Neuronal stem cell (in vitro differentiated cells): ENCODE measurements around the gene EFCAB11.

Experiments
- DNase-seq: peaks from one replicate; pipeline ENCODE4 v3.0.0-alpha.2; 2013; ENCODE audit warnings: low spot score
- H2AFZ ChIP-seq: one replicate; pipeline ENCODE4 v1.6.1; 2013; ENCODE audit warnings: mild to moderate bottlenecking, low read length, inconsistent platforms
- H2AK5ac ChIP-seq: 2 replicates; pipeline ENCODE4 v1.6.1; 2013; ENCODE audit warnings: low read depth, mild to moderate bottlenecking, inconsistent platforms, low read length, moderate library complexity, mixed read lengths
- H2BK120ac ChIP-seq: 2 replicates; pipeline ENCODE4 v1.6.1; 2013; ENCODE audit warnings: low read depth, mild to moderate bottlenecking, inconsistent platforms, low read length, moderate library complexity, mixed read lengths
- H2BK12ac ChIP-seq: one replicate; pipeline ENCODE4 v1.6.1; 2013; ENCODE audit warnings: low read length, inconsistent platforms
- H2BK15ac ChIP-seq: 2 replicates; pipeline ENCODE4 v1.6.1; 2013; ENCODE audit warnings: mild to moderate bottlenecking, low read length, inconsistent platforms, mixed read lengths
- H2BK5ac ChIP-seq: one replicate; pipeline ENCODE4 v1.6.1; 2013; ENCODE audit warnings: inconsistent platforms, mild to moderate bottlenecking, low read length, moderate library complexity
- H3K14ac ChIP-seq: one replicate; pipeline ENCODE4 v1.6.1; 2013; ENCODE audit warnings: low read length, inconsistent platforms
- H3K18ac ChIP-seq: 2 replicates; pipeline ENCODE4 v1.6.1; 2013; ENCODE audit warnings: low read length, inconsistent platforms
- H3K23ac ChIP-seq: 2 replicates; pipeline ENCODE4 v1.6.1; 2013; ENCODE audit warnings: low read depth, mild to moderate bottlenecking, mixed read lengths, low read length, inconsistent platforms; ENCODE audit not compliant: poor library complexity
- H3K27ac ChIP-seq: replicated peaks from 3 replicates; pipeline ENCODE4 v1.5.1; 2013; ENCODE audit warnings: low read length, inconsistent platforms
- H3K27me3 ChIP-seq, 3 experiments: 2 replicates each; pipeline ENCODE4 v1.6.1; 2013; ENCODE audit warnings: low read length in 3 of 3, mild to moderate bottlenecking in 2 of 3, inconsistent platforms in 1 of 3, low read depth in 1 of 3, mixed read lengths in 1 of 3, moderate library complexity in 1 of 3; ENCODE audit not compliant: control insufficient read depth in 3 of 3, insufficient read depth in 3 of 3
- H3K36me3 ChIP-seq, 2 donors: replicated peaks in 1 of 2; 2 replicates each; pipeline ENCODE4 v1.6.1; 2013; ENCODE audit warnings: low read length in 2 of 2; ENCODE audit not compliant: control insufficient read depth in 2 of 2, insufficient read depth in 2 of 2
- H3K4ac ChIP-seq: 2 replicates; pipeline ENCODE4 v1.6.1; 2013; ENCODE audit warnings: inconsistent platforms, mild to moderate bottlenecking, low read length, moderate library complexity
- H3K4me1 ChIP-seq, 2 donors: 1 replicate in 1 of 2; 2 replicates in 1 of 2; pipeline ENCODE4 v1.6.1; 2013; ENCODE audit warnings: low read length in 2 of 2, low read depth in 1 of 2; ENCODE audit not compliant: control insufficient read depth in 2 of 2, insufficient read depth in 1 of 2
- H3K4me2 ChIP-seq: one replicate; pipeline ENCODE4 v1.6.1; 2013; ENCODE audit warnings: mild to moderate bottlenecking, low read length, inconsistent platforms; ENCODE audit not compliant: insufficient read depth, poor library complexity, severe bottlenecking
- H3K4me3 ChIP-seq, 2 donors: 2 replicates each; pipeline ENCODE4 v1.5.1; 2013; ENCODE audit warnings: low read length in 2 of 2, mild to moderate bottlenecking in 2 of 2, inconsistent platforms in 1 of 2, moderate library complexity in 1 of 2
- H3K79me1 ChIP-seq: one replicate; pipeline ENCODE4 v1.6.1; 2013; ENCODE audit warnings: low read depth, mild to moderate bottlenecking, inconsistent platforms, low read length, moderate library complexity
- H3K9ac ChIP-seq: one replicate; pipeline ENCODE4 v1.6.1; 2013; ENCODE audit warnings: mild to moderate bottlenecking, low read depth, low read length, inconsistent platforms; ENCODE audit not compliant: poor library complexity
- H3K9me3 ChIP-seq, 2 donors: replicated peaks in 1 of 2; 2 replicates each; pipeline versions ENCODE3 to v1.6.1; 2013; ENCODE audit warnings: low read length in 2 of 2, mild to moderate bottlenecking in 2 of 2, inconsistent platforms in 1 of 2, low read depth in 1 of 2, mixed read lengths in 1 of 2, moderate library complexity in 1 of 2; ENCODE audit not compliant: control insufficient read depth in 2 of 2, insufficient read depth in 1 of 2
- H4K8ac ChIP-seq: one replicate; pipeline ENCODE4 v1.6.1; 2013; ENCODE audit warnings: low read depth, mild to moderate bottlenecking, inconsistent platforms, low read length, moderate library complexity
- H4K91ac ChIP-seq: one replicate; pipeline ENCODE4 v1.6.1; 2013; ENCODE audit warnings: low read length, low read depth, mild to moderate bottlenecking, inconsistent platforms; ENCODE audit not compliant: poor library complexity
- WGBS, 2 donors: extraction: QIAGEN DNeasy Blood & Tissue Kit; methylation state at CpG; one replicate each; pipeline ENCODE4 v1.1.7; 2013; ENCODE audit warnings: missing lambda C conversion rate in 2 of 2, mixed read lengths in 1 of 2; ENCODE audit not compliant: insufficient read length in 2 of 2, insufficient replicate concordance in 1 of 2; ENCODE audit errors: extremely low coverage in 2 of 2; 5-methylcytosine and 5-hydroxymethylcytosine counted together

Gene EFCAB11

DNA sequence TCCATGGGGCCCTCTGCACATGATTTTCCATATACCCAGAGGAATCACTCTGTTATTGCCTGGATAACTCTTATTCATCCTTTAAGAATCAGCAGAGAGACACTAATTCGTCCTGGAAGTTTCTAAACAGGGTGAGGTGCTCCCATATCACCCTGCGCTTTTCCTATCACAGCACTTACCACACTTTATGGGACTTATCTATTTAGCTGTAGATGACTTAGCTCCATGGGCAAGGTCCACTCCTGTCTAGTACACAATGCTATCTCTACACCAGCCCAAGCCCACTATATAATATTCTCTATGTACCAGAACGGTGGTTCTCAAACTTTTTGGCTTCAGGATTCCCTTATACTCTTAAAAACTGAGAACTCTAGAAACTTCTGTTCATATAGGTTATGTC, 111.7 kb downstream of the EFCAB11 start:
- no peak overlapping the region for H2BK15ac ChIP-seq
- no peak overlapping the region for H2BK5ac ChIP-seq
- no peak overlapping the region for H3K9ac ChIP-seq
- no peak overlapping the region for H3K27ac ChIP-seq
- H2AK5ac ChIP-seq = no peak overlapping the region
- H3K9me3 ChIP-seq = peaks cover 0 to 2% of the 10 kb centered on the region in 2 donors
- no peak overlapping the region for H2AFZ ChIP-seq
- no peak overlapping the region for H3K18ac ChIP-seq
- H3K27me3 ChIP-seq = no peaks in the 10 kb centered on the region
- no peak for DNase-seq
- H3K4me3 ChIP-seq = no peak overlapping the region
- H3K23ac ChIP-seq = no peak overlapping the region
- no peaks in the 10 kb centered on the region for H3K36me3 ChIP-seq
- no peak overlapping the region for H3K4ac ChIP-seq
- no peaks in the 10 kb centered on the region for H3K79me1 ChIP-seq
- no peak overlapping the region for H2BK120ac ChIP-seq
- H3K4me2 ChIP-seq = no peak overlapping the region
- H3K4me1 ChIP-seq = peaks cover 0 to 7% of the 10 kb centered on the region in 2 donors
- no peak overlapping the region for H2BK12ac ChIP-seq
- WGBS, 2 donors = no CpG with 5 or more reads among the region's 3 CpGs
- H4K91ac ChIP-seq = no peak overlapping the region
- H4K8ac ChIP-seq = no peak overlapping the region
- H3K14ac ChIP-seq = no peak overlapping the region

DNA sequence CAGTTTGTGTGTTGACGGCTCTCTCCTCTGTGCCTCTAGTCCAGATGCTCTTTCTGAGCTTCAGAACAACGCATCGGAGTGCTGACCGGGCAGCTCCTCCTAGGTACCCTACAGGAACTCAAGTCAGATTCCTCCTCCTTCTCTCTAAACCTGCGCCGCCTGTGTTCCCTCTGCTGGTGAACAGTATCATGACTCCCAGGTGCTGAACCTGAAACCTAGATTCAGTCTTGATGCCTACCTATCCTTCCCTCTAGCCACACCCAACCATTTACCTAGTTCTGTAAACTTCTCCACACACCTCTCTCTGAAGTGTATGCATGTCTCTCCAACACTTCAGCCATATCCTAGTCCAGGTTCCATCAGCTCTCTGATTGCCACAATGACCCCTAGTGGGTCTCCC, 112.7 kb downstream of the EFCAB11 start:
- DNase-seq = no peak
- Histone ChIP-seq H2BK15ac (no peak overlapping the region), H2AK5ac (no peak overlapping the region), H3K27ac (no peak overlapping the region), H3K36me3 (no peaks in the 10 kb centered on the region), H2AFZ (no peak overlapping the region), H3K23ac (no peak overlapping the region), H4K91ac (no peak overlapping the region), H3K27me3 (no peaks in the 10 kb centered on the region), H3K4me3 (no peak overlapping the region), H3K18ac (no peak overlapping the region), H2BK12ac (no peak overlapping the region), H3K9ac (no peak overlapping the region), H2BK5ac (no peak overlapping the region), H4K8ac (no peak overlapping the region), H3K4ac (no peak overlapping the region), H3K9me3 (peaks cover 0 to 2% of the 10 kb centered on the region in 2 donors), H3K79me1 (no peaks in the 10 kb centered on the region), H3K4me1 (peaks cover 0 to 7% of the 10 kb centered on the region in 2 donors), H3K14ac (no peak overlapping the region), H2BK120ac (no peak overlapping the region), H3K4me2 (no peak overlapping the region)
- WGBS, 2 donors = no CpG with 5 or more reads among the region's 6 CpGs

DNA sequence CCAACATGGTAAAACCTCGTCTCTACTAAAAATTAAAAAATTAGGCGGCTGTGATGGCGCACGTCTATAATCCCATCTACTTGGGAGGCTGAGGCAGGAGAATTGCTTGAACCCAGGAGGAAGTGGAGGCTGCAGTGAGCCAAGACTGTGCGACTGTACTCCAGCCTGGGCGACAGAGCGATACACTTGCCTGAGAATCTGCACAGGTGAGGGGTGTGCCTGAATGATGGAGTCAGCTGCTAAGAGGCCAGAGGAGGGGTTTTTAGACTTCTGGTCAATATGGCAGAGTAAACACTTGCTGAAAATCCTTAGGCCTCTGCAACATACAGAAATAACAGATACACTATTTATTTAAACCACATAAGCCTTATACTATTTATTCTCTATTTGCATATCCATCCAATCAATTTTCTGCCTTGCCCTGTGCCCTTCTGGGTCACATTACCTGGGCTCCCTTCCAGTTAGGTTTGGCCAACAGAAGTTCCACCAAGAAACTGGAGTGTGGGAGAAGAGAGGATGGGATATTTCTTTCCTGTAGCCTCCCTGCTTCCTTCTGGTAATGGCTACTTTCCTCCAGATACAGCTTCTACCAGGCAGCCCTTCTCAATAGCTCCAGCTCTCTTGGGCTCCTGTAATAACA, 117.6 kb downstream of the EFCAB11 start:
- Histone ChIP-seq H2BK120ac (no peak overlapping the region), H3K79me1 (no peaks in the 10 kb centered on the region), H3K9me3 (peaks cover 0 to 2% of the 10 kb centered on the region in 2 donors), H2BK15ac (no peak overlapping the region), H2BK5ac (no peak overlapping the region), H3K36me3 (no peaks in the 10 kb centered on the region), H3K27ac (no peak overlapping the region), H2AFZ (no peak overlapping the region), H3K4me1 (peaks cover 0 to 12% of the 10 kb centered on the region in 2 donors), H3K27me3 (no peaks in the 10 kb centered on the region), H3K18ac (no peak overlapping the region), H2AK5ac (no peak overlapping the region), H4K91ac (no peak overlapping the region), H3K4ac (no peak overlapping the region), H3K4me3 (no peak overlapping the region), H4K8ac (no peak overlapping the region), H3K4me2 (no peak overlapping the region), H2BK12ac (no peak overlapping the region), H3K9ac (no peak overlapping the region), H3K14ac (no peak overlapping the region), H3K23ac (no peak overlapping the region)
- no CpG with 5 or more reads among the region's 7 CpGs for WGBS, 2 donors
- DNase-seq = no peak

DNA sequence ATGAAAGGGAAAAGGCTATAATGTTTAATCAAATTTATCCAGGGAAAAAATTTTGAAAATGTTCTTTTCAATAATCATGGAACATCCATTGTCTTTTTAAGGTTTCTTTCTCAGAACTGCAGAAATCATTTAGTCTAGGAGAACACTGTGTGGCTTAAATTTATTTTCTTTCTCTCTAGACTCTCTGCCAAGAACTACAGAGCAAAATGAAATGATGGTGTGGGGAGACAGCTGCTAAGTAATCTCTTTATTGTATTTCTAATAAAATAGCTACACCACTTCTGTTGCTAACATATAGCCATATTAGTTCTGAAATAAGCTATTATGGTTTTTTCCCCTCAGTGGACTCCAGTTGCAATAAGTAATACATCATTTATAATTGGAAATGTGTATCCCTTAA, 120.9 kb downstream of the EFCAB11 start:
- Histone ChIP-seq H3K4me3 (no peak overlapping the region), H3K27me3 (no peaks in the 10 kb centered on the region), H3K4me2 (no peak overlapping the region), H2BK5ac (no peak overlapping the region), H3K4me1 (peaks cover 0 to 6% of the 10 kb centered on the region in 2 donors), H2BK120ac (no peak overlapping the region), H2BK15ac (no peak overlapping the region), H3K14ac (no peak overlapping the region), H3K4ac (no peak overlapping the region), H4K91ac (no peak overlapping the region), H3K23ac (no peak overlapping the region), H3K79me1 (no peaks in the 10 kb centered on the region), H3K18ac (no peak overlapping the region), H4K8ac (no peak overlapping the region), H2BK12ac (no peak overlapping the region), H3K36me3 (no peaks in the 10 kb centered on the region), H2AK5ac (no peak overlapping the region), H3K27ac (no peak overlapping the region), H3K9me3 (peaks cover 0 to under 1% of the 10 kb centered on the region in 2 donors), H3K9ac (no peak overlapping the region), H2AFZ (no peak overlapping the region)
- DNase-seq = no peak
